HG02642 (cell line): ENCODE results near the gene PRR33.
A peak's percentile ranks its signal among the peaks of the same experiment; 100 is the strongest.
"Not testable (repeated sequence)": the region's sequence is repeated elsewhere in the genome, so short reads cannot be mapped to it uniquely, and the experiment has no call there.

Experiments used
- ATAC-seq: cut with Tn5 transposase; IDR thresholded peaks from one replicate; pipeline ENCODE4 v1.9.1; 2021; ENCODE audit warnings: mild to moderate bottlenecking; ENCODE audit not compliant: unreplicated experiment, poor library complexity

PRR33 gene

GRCh38 chr11:1890856-1891830, 552 bp downstream of the PRR33 start:
- ATAC-seq: no peak

- no peak for ATAC-seq
Observed at GRCh38 chr11:1889941-1890855, 1.5 kb downstream of the PRR33 start.

GRCh38 chr11:1889224-1889930, 2.3 kb downstream of the PRR33 start:
- ATAC-seq: no peak

- no peak for ATAC-seq
Observed at GRCh38 chr11:1888811-1889210, 2.9 kb downstream of the PRR33 start.

- no peak for ATAC-seq
Observed at GRCh38 chr11:1888347-1888753, 3.3 kb downstream of the PRR33 start.

GRCh38 chr11:1887451-1888346, 4.0 kb downstream of the PRR33 start:
- ATAC-seq: no peak

- ATAC-seq: not testable (repeated sequence)
Observed at GRCh38 chr11:1886551-1886950, 5.1 kb downstream of the PRR33 start.

- no peak for ATAC-seq
Observed at GRCh38 chr11:1884303-1884700, 7.4 kb downstream of the PRR33 start.

GRCh38 chr11:1883346-1884302, 8.1 kb downstream of the PRR33 start:
- ATAC-seq: no peak

GRCh38 chr11:1882265-1883238, 9.1 kb downstream of the PRR33 start:
- ATAC-seq: peak; percentile 56

- peak; percentile 15 for ATAC-seq
Observed at GRCh38 chr11:1881442-1882264, 10.0 kb downstream of the PRR33 start.

- ATAC-seq: no peak
Observed at GRCh38 chr11:1880746-1881441, 10.8 kb downstream of the PRR33 start.

- ATAC-seq: no peak
Observed at GRCh38 chr11:1879941-1880720, 11.6 kb downstream of the PRR33 start.

GRCh38 chr11:1879342-1879940, 12.3 kb downstream of the PRR33 start:
- no peak for ATAC-seq
